Measurements from ENCODE around the gene MET.

The MET gene

GRCh38 chr7:116776046-116776445, 104.0 kb downstream of the MET start:
- no peak overlapping the region for H3K4me2 ChIP-seq
- no peaks in the 10 kb centered on the region for H3K79me2 ChIP-seq (ENCODE audit: insufficient read depth, low read depth)
- TF ChIP-seq, protein P1, sequence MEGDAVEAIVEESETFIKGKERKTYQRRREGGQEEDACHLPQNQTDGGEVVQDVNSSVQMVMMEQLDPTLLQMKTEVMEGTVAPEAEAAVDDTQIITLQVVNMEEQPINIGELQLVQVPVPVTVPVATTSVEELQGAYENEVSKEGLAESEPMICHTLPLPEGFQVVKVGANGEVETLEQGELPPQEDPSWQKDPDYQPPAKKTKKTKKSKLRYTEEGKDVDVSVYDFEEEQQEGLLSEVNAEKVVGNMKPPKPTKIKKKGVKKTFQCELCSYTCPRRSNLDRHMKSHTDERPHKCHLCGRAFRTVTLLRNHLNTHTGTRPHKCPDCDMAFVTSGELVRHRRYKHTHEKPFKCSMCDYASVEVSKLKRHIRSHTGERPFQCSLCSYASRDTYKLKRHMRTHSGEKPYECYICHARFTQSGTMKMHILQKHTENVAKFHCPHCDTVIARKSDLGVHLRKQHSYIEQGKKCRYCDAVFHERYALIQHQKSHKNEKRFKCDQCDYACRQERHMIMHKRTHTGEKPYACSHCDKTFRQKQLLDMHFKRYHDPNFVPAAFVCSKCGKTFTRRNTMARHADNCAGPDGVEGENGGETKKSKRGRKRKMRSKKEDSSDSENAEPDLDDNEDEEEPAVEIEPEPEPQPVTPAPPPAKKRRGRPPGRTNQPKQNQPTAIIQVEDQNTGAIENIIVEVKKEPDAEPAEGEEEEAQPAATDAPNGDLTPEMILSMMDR (conservative IDR thresholded peaks at IDR 0.05; ENCODE audit: low read depth, low read length): no peak
- H3K4me1 ChIP-seq (ENCODE audit: low read depth, poor library complexity, severe bottlenecking): peaks cover 7% of the 10 kb centered on the region
- H3K9ac ChIP-seq: no peak overlapping the region
- no peaks in the 10 kb centered on the region for H3K36me3 ChIP-seq (ENCODE audit: insufficient read depth)
- no peak overlapping the region for H3K27ac ChIP-seq
- H2AFZ ChIP-seq (ENCODE audit: low read depth): no peak overlapping the region
- H3K27me3 ChIP-seq (ENCODE audit: insufficient read depth, low read depth): no peaks in the 10 kb centered on the region
- no peak overlapping the region for H3K4me3 ChIP-seq (IDR thresholded peaks at IDR 0.05; ENCODE audit: insufficient read depth, low read depth, low read length)
- H4K20me1 ChIP-seq (ENCODE audit: insufficient read depth): no peaks in the 10 kb centered on the region

DNA sequence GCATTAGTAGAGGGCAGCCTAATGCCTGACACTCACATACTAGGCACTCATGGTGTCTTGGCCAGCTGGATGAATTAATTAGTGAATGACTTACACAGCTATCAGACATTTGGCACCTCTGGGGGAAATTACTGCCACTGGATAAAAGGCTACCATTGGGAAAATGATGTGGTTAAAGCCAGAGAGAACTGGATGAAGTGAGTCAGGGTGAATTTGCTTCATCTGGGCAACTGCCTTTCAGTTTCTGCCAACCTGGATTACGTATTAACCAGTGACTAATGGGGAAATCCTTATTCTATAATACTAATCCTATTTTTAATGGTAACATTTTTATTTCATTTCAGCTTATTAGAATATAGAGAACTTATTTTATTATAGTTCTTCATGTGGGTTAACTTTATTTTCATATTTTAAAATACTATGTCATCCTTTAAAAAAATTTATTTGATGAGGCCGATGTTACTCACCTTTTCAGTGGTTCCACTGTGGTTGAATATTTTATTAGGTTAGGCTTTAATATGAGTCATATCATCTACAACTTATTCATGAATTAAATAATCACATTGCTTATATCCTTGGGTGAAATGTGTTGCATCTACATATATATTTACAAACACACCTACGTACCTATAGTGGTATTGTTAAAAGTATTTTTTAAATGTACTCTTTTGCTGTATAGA, 104.8 kb downstream of the MET start:
- TF ChIP-seq, protein P1 (conservative IDR thresholded peaks at IDR 0.05; ENCODE audit: low read depth, low read length): no peak
- Histone ChIP-seq H3K4me3 (IDR thresholded peaks at IDR 0.05; ENCODE audit: insufficient read depth, low read depth, low read length) (no peak overlapping the region), H3K36me3 (ENCODE audit: insufficient read depth) (no peaks in the 10 kb centered on the region), H3K4me1 (ENCODE audit: low read depth, poor library complexity, severe bottlenecking) (peaks cover 7% of the 10 kb centered on the region), H3K27ac (no peak overlapping the region), H3K9ac (no peak overlapping the region), H3K79me2 (ENCODE audit: insufficient read depth, low read depth) (no peaks in the 10 kb centered on the region), H3K27me3 (ENCODE audit: insufficient read depth, low read depth) (no peaks in the 10 kb centered on the region), H2AFZ (ENCODE audit: low read depth) (no peak overlapping the region), H4K20me1 (ENCODE audit: insufficient read depth) (no peaks in the 10 kb centered on the region), H3K4me2 (no peak overlapping the region)

DNA sequence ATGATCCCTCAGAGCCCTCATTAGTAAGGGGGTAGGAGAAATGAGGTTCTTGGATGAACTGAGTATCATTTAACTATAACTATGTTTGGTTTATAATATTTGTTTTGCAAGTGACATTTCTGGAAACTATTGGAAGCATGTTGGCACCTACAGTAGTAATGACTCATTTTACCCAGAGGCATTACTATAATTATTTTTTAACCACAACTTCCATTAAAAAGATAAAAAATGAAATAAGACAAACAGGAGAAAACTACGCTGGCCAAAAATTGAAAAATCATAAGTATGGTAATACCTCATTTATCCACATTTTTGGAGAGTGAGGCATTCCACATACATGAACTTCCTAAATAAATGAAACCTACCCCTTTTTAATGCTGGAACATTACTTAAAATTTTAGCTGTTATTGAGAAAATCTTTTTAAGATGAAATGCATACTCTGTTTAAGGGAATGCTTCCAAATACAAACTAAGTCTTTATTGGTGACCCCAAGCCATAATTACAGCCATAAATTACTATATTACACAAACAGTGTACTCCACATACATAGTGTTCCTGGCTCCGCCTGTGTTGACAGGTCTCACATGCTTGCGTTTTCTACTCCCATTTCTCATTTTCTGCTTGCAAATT, 105.8 kb downstream of the MET start:
- TF ChIP-seq, protein P1 (conservative IDR thresholded peaks at IDR 0.05; ENCODE audit: low read depth, low read length): no peak
- H3K36me3 ChIP-seq (ENCODE audit: insufficient read depth): no peaks in the 10 kb centered on the region
- H2AFZ ChIP-seq (ENCODE audit: low read depth): no peak overlapping the region
- H3K27me3 ChIP-seq (ENCODE audit: insufficient read depth, low read depth): no peaks in the 10 kb centered on the region
- H3K27ac ChIP-seq: no peak overlapping the region
- H4K20me1 ChIP-seq (ENCODE audit: insufficient read depth): no peaks in the 10 kb centered on the region
- no peaks in the 10 kb centered on the region for H3K79me2 ChIP-seq (ENCODE audit: insufficient read depth, low read depth)
- no peak overlapping the region for H3K9ac ChIP-seq
- H3K4me3 ChIP-seq (IDR thresholded peaks at IDR 0.05; ENCODE audit: insufficient read depth, low read depth, low read length): no peak overlapping the region
- H3K4me1 ChIP-seq (ENCODE audit: low read depth, poor library complexity, severe bottlenecking): peaks cover 7% of the 10 kb centered on the region
- H3K4me2 ChIP-seq: no peak overlapping the region

DNA sequence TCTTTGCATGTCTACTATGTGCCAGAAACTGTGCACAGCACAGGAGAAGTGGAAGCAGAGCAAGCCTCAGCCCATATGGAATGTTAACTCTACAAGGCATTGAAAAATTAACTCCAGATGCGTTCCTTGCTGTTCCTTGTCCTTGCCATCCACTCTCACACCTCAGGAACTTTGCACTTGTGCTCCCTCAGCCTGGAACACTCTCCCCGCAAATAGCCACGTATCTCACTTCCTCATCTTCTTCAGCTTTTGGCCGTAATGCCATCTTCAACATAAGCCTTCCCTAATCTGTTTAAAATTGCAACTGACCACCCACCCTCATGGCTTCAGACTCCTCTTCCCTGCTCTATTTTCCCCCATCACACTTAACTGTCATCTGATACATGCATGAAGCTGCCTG, 107.2 kb downstream of the MET start:
- TF ChIP-seq, protein P1 (conservative IDR thresholded peaks at IDR 0.05; ENCODE audit: low read depth, low read length): no peak

More for the DNA sequence above, 107.2 kb downstream of the MET start:
- H3K4me3 ChIP-seq (IDR thresholded peaks at IDR 0.05; ENCODE audit: insufficient read depth, low read depth, low read length): no peak overlapping the region
- H3K27me3 ChIP-seq (ENCODE audit: insufficient read depth, low read depth): no peaks in the 10 kb centered on the region
- H3K36me3 ChIP-seq (ENCODE audit: insufficient read depth): no peaks in the 10 kb centered on the region
- H2AFZ ChIP-seq (ENCODE audit: low read depth): no peak overlapping the region
- peaks cover 7% of the 10 kb centered on the region for H3K4me1 ChIP-seq (ENCODE audit: low read depth, poor library complexity, severe bottlenecking)
- no peak overlapping the region for H3K27ac ChIP-seq
- no peak overlapping the region for H3K9ac ChIP-seq
- no peaks in the 10 kb centered on the region for H3K79me2 ChIP-seq (ENCODE audit: insufficient read depth, low read depth)
- H4K20me1 ChIP-seq (ENCODE audit: insufficient read depth): no peaks in the 10 kb centered on the region
- no peak overlapping the region for H3K4me2 ChIP-seq

Measured in KMS-11 (cell line).